ENCODE data around the gene ZMYND12.

- TF ChIP-seq POLR2A (IDR thresholded peaks at IDR 0.05) (no peak), CTCF (IDR thresholded peaks at IDR 0.05) (no peak), POLR2AphosphoS5 (IDR thresholded peaks at IDR 0.05) (no peak), EP300 (IDR thresholded peaks at IDR 0.05) (no peak)
These were observed 74.5 kb downstream of the ZMYND12 start for GRCh38 chr1:42381280-42381673.

All from sigmoid colon (tissue), 4 donors.